Measurements from ENCODE around the gene ZNF132. TPM values are rescaled to one million over a fixed set of nuclear protein-coding genes. Genes with fewer than 3 reads are reported as not detected.

ZNF132 gene
- total and polyA plus RNA-seq, 2 experiments from 2014 or later, result 2.2 to 5.2 TPM

DNA sequence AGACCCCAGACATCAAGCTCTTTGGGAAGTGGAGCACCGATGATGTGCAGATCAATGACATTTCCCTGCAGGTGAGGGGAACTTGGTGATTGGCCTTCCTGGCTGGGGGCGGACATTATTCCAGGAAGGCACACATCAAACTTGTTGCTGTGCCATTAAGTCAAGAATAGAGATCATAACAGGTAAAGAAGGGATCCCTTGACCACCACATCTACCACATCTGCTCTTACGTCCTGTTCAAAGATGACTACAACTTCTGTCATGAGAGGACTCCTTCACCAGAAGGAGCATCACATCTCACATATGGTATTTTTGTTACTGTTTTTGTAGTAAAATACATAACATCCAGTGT is 51.8 kb downstream of the ZNF132 start:
- H3K4me1 ChIP-seq (ENCODE audit: insufficient read depth), result peaks cover 13% of the 10 kb centered on the region
- H3K27me3 ChIP-seq (ENCODE audit: insufficient read depth), result no peaks in the 10 kb centered on the region
- no peaks in the 10 kb centered on the region for H3K9me2 ChIP-seq (ENCODE audit: insufficient read depth)
- H4K20me1 ChIP-seq (replicated peaks; ENCODE audit: insufficient read depth), result peaks cover 36% of the 10 kb centered on the region
- H3F3A ChIP-seq (replicated peaks; ENCODE audit: low read depth), result peaks cover 50% of the 10 kb centered on the region
- Mint-ChIP-seq H3K4me1 (peaks cover 25% of the 10 kb centered on the region), H3K27me3 (ENCODE audit: insufficient read depth, low read depth, poor library complexity) (peaks cover 19% of the 10 kb centered on the region), H3K4me3 (peak overlapping the region; percentile 99), H3K36me3 (ENCODE audit: low read depth) (peaks cover 60% of the 10 kb centered on the region), H3K9me3 (peaks cover 3% of the 10 kb centered on the region; the same call in 2 of the 3 replicates), H3K27ac (peak overlapping the region; percentile 91)
- DNase-seq (ENCODE audit: low spot score), result no peak
- no peak for ATAC-seq
- H3K4me3 ChIP-seq, result peak overlapping the region; percentile 87
- H3K79me2 ChIP-seq (replicated peaks; ENCODE audit: insufficient read depth), result peaks cover 49% of the 10 kb centered on the region
- peak overlapping the region; percentile 99 for H3K4me2 ChIP-seq
- H3K36me3 ChIP-seq (ENCODE audit: insufficient read depth), result peaks cover 39% of the 10 kb centered on the region
- no peak for TF ChIP-seq REST (IDR thresholded peaks at IDR 0.05; ENCODE audit: unreplicated experiment)
- TF ChIP-seq ZNF114 (CRISPR knock-in tag; IDR thresholded peaks at IDR 0.05), result no peak
- TF ChIP-seq, protein P1, sequence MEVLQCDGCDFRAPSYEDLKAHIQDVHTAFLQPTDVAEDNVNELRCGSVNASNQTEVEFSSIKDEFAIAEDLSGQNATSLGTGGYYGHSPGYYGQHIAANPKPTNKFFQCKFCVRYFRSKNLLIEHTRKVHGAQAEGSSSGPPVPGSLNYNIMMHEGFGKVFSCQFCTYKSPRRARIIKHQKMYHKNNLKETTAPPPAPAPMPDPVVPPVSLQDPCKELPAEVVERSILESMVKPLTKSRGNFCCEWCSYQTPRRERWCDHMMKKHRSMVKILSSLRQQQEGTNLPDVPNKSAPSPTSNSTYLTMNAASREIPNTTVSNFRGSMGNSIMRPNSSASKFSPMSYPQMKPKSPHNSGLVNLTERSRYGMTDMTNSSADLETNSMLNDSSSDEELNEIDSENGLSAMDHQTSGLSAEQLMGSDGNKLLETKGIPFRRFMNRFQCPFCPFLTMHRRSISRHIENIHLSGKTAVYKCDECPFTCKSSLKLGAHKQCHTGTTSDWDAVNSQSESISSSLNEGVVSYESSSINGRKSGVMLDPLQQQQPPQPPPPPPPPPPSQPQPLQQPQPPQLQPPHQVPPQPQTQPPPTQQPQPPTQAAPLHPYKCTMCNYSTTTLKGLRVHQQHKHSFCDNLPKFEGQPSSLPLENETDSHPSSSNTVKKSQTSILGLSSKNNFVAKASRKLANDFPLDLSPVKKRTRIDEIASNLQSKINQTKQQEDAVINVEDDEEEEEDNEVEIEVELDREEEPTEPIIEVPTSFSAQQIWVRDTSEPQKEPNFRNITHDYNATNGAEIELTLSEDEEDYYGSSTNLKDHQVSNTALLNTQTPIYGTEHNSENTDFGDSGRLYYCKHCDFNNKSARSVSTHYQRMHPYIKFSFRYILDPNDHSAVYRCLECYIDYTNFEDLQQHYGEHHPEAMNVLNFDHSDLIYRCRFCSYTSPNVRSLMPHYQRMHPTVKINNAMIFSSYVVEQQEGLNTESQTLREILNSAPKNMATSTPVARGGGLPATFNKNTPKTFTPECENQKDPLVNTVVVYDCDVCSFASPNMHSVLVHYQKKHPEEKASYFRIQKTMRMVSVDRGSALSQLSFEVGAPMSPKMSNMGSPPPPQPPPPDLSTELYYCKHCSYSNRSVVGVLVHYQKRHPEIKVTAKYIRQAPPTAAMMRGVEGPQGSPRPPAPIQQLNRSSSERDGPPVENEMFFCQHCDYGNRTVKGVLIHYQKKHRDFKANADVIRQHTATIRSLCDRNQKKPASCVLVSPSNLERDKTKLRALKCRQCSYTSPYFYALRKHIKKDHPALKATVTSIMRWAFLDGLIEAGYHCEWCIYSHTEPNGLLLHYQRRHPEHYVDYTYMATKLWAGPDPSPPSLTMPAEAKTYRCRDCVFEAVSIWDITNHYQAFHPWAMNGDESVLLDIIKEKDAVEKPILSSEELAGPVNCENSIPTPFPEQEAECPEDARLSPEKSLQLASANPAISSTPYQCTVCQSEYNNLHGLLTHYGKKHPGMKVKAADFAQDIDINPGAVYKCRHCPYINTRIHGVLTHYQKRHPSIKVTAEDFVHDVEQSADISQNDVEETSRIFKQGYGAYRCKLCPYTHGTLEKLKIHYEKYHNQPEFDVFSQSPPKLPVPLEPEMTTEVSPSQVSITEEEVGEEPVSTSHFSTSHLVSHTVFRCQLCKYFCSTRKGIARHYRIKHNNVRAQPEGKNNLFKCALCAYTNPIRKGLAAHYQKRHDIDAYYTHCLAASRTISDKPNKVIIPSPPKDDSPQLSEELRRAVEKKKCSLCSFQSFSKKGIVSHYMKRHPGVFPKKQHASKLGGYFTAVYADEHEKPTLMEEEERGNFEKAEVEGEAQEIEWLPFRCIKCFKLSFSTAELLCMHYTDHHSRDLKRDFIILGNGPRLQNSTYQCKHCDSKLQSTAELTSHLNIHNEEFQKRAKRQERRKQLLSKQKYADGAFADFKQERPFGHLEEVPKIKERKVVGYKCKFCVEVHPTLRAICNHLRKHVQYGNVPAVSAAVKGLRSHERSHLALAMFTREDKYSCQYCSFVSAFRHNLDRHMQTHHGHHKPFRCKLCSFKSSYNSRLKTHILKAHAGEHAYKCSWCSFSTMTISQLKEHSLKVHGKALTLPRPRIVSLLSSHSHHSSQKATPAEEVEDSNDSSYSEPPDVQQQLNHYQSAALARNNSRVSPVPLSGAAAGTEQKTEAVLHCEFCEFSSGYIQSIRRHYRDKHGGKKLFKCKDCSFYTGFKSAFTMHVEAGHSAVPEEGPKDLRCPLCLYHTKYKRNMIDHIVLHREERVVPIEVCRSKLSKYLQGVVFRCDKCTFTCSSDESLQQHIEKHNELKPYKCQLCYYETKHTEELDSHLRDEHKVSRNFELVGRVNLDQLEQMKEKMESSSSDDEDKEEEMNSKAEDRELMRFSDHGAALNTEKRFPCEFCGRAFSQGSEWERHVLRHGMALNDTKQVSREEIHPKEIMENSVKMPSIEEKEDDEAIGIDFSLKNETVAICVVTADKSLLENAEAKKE (CRISPR knock-in tag; IDR thresholded peaks at IDR 0.05), result no peak
- H2AFZ ChIP-seq, result no peak overlapping the region
- no peak overlapping the region for H3K27ac ChIP-seq (ENCODE audit: low read depth)
